Measurements from ENCODE around the gene NMUR1.
"Not testable (repeated sequence)": the region's sequence is repeated elsewhere in the genome, so short reads cannot be mapped to it uniquely, and the experiment has no call there.

Gene NMUR1

DNA sequence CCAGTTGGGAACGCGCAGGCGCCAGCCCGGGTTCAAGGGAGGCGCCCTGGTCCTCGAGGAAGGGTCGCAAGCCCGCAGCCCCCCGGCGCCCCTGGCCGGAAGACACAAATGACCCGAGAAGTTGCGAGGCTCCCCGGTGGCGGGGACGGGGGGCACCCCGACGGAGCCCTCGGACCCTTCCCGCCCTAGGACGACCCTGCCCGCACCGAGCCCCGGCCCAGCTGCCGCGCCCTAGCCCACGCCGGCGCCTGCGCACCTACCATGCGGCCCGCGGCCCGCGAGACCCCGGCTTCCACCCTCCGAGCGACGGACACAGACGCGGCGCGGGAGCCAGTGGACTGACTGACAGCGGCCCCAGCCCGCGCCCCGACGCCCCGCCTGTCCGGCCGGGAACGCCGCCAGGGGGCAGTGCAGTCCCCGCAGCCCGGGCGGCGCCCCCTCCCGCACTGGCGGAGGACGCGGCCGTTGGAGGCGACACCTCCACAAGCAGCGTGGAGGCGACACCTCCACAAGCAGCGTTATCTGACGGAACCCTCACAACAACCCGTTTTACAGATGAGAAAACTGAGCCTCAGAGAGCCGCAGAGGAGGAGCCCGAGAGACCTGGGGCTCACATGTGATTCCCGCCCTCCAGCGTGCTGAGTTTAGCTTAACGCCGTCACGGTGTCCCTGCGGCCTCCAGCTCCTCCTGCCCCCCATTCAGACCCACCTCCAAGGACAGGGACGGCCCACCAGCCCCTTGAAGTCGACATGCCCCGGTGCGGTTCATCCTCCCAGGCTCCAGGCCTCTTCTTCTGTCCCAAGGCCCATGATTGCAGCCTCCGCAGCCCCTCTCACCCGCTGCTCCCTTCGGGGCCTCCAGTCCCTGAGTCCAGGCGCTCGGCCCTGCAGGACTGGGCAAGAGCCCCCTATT, at the start of gene NMUR1:
NMUR1 (minus strand) TSS at position 347 of the 913 bp plus-strand sequence; CDS start at position 263, 84 bp downstream.
- peak; percentile 27 to 62 (median 42) for DNase-seq

- no peak for DNase-seq
Measured at GRCh38 chr2:231579560-231579959, 49.3 kb upstream of the NMUR1 start.

GRCh38 chr2:231578655-231579054, 48.4 kb upstream of the NMUR1 start:
- DNase-seq, result not testable (repeated sequence)

DNA sequence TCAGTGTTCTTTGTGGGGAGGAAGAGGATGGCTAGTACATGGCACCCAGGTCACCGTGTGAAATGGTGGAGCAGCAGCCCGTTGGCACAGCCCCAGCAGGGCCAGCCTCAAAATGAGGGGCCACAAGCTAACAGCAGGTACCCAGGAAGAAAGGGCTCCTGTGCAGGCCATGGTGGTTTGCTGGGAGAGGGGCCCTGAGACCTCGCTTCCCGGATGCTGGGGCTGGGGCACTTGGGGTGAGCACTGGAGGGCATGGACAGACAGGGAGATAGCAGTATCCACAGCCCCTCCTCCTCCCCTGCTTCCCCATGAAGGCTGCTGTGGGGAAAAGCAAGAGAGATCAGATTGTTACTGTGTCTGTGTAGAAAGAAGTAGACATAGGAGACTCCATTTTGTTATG, 46.2 kb upstream of the NMUR1 start:
- no peak for DNase-seq

DNA sequence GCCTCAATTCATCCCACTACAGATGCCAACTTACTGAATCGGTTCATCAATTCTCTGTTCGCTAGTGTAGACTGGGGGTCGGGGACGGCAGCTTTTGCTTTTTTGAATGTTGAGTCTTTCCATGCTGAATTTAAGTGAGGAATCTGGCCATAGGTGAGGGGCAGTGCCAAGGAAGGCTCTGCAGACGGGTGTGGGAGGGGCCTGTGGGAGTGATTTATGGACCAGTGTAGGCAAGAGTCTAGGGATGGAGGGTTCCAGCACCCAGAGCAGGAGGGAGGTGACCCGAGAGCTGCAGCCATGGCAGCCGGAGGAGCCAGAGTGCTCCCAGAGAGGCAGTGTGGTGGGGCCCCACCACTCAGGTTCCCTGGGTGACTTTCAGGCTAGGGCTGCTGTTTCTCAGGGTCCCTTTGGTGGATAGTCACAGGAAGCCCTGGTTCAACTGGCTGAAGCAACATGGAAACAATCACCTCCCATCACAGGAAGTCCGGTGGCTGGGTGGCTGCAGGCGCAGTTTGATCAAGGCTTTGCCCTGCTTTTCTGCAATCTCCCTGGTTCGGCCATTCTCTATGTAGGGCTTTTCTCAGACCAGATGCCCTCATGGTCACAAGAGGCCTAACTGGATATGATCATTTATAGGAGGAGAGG, 45.5 kb upstream of the NMUR1 start:
- DNase-seq, result no peak

- no peak for DNase-seq
Measured at GRCh38 chr2:231573698-231574421, 43.6 kb upstream of the NMUR1 start.

DNA sequence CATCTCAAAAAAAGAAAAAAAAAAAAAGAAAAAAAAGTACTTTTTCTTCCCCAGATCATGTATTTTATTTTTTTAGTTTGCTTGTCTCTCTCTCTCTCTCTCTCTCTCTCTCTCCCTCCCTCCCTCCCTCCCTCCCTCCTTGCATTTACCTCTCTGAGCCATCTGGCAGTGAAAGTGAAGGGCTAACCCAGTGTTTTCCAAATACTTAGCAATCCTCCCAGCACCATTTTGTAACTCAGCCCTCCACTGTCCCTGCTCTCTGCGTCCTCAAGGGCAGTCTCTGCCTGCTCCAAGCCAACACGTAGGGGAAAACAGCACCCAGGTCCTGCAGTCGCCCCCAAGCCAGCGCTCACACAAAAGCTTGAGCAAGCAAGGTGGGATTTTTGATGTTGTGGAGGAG, 42.9 kb upstream of the NMUR1 start:
- no peak for DNase-seq

- DNase-seq, result no peak
Measured at GRCh38 chr2:231571661-231572191, 41.5 kb upstream of the NMUR1 start.

DNA sequence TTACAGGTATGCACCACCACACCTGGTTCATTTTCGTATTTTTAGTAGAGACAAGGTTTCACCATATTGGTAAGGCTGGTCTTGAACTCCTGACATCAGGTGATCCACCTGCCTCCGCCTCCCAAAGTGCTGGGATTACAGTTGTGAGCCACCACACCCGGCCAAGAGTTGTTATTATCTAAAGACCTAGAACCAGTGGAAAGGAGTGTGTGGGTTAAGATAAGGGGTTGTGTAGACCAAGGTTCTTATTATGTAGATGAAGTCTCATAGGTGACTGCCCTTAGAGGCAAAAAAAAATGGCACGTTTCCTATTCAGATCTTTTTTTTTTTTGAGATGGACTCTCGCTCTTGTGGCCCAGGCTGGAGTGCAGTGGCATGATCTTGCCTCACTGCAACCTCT, 40.7 kb upstream of the NMUR1 start:
- not testable (repeated sequence) for DNase-seq

DNA sequence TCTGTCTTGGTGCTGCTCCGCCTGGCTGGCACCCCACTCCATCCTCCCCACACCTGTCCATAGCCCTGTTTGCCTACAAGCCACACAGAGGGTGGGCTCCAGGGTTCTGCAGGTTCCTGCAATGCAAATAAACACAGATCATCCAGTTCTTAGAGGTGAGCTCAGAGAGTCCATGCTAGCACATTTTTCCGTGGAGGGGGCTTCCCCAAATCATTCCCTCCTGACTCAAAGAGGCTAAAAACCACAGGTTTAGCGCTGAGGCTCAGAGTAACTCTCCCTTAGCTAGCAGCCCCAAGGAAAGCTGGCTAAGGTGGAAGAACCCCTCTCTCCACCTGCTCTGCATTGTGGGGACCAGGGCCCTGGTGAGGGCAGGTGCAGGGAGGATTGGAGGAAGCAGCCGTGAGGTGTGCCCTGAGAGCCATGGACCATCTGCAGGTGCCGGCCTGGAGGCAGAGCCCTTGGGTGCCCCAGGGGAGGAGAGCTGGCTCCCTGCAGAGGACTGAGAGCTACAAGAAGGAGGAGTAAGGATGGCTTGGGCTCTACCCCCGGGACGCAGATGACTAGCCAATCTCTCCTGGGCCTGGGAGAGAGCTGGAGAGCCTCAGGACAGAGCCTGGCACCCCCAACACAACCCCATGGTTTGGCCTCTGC, 38.7 kb upstream of the NMUR1 start:
- DNase-seq, result no peak

- DNase-seq, result no peak
Measured at GRCh38 chr2:231568098-231568784, 38.0 kb upstream of the NMUR1 start.

- no peak for DNase-seq
Measured at GRCh38 chr2:231567159-231567558, 36.9 kb upstream of the NMUR1 start.

DNA sequence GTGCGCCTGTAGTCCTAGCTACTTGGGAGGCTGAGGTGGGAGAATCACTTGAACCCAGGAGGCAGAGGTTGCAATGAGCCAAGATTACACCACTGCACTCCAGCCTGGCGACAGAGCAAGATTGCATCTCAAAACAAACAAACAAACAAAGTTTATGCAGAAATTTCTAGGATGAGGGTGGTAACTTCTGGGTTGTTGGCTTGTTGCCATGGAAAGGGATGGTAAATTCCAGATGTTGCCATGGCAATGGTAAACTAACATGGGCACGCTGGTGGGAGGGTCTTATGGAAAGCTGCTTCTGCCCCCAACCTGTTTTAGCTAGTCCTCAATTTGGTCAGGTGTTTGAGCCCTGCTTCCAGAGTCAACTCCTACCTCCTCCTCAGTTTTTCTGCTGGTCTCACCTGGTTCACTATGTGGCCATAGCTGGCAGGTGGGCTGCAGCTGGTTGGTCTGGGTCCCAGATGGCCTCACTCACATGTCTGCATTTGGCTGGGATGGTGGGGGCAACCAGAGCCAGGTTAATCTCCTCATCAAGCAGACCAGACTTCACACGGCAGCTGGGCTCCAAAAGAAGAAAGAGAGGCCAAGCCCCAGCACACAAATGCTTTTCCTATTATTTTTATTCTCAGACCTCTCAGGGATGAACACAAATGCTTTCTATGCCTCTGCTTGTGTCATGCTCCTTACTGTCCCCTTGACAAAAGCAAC, 35.8 kb upstream of the NMUR1 start:
- DNase-seq, result no peak

DNA sequence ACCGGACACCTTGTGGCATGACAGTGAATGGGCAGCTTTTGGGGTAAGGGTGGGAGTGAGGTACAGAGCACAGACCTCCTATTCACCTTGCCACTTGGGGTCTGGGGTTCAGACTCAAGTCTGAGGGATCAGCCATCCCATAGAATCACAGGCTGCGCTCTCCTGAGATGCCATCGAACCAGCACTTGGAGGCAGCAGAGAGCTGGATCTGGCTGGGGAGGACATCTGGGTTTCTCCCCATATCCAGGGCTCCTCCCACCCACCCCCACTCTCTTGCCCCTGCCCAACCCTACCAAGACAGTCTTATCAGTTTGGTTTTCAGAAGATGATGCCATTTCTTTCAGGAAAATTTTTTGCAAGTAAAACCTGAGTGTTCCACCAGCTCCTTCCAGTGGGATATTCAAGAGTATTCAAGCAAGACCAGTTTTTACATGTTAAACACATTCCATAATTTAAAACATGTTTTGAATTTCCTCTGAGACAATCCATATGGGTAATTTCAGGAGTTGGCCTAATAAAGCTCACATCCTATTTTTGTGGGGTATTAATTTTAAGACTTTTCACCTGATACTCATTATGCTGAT, 33.2 kb upstream of the NMUR1 start:
- no peak for DNase-seq

DNA sequence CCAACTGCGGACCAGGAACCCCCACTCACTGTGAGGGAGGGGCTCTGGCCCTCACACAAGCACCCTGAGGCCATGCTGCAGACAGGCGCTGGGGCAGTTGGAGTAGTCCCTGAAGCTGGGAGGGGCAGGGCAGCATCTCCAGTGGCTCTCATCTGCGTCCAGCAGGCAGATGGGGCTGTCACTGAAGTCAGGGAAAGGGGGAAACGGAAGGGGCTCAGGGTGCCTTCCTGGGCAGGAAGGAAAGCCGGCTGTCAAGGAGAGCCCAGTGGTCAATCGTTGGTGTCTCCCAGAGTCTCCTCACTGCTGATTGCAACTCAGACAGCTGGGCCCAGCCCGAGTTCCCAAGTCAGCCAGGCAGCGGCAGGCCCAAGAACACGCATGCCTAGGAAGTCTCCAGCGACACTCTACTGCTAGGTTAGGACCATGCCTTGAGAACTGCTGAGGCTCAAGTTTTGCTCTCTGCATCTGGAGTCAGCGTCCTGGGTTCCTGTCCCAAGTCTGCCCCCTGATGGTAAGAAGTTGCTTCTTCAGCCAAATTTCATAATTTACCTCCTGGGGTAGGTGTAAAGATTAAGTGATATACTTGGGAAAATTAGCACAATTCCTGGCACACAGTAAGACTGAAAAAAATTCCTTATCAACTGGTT, 27.4 kb upstream of the NMUR1 start:
- peak in 2 of 4 experiments; percentile 9 to 20 for DNase-seq

DNA sequence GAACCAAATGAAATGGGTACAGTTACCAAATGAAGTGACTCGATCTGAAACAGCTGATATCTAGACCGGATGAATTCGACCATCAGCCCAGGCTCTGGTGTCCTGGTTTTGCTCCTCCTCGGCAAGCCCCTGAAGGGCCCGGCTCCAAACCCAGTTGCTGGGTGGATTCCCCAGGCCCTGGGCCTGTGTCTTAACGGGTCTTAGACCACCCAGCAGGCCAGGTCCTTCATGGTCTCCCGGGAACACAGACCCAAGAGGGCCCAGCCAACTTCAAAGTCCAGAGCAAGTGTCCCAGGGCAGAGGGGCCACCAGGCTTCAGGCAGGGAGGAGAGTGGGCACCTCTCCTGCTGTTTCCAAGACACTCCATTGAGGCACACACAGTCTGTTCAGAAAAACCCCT, 26.7 kb upstream of the NMUR1 start:
- no peak for DNase-seq

- DNase-seq, result not testable (repeated sequence)
Measured at GRCh38 chr2:231556496-231556895, 26.3 kb upstream of the NMUR1 start.

GRCh38 chr2:231554748-231555545, 24.7 kb upstream of the NMUR1 start:
- DNase-seq, result no peak

DNA sequence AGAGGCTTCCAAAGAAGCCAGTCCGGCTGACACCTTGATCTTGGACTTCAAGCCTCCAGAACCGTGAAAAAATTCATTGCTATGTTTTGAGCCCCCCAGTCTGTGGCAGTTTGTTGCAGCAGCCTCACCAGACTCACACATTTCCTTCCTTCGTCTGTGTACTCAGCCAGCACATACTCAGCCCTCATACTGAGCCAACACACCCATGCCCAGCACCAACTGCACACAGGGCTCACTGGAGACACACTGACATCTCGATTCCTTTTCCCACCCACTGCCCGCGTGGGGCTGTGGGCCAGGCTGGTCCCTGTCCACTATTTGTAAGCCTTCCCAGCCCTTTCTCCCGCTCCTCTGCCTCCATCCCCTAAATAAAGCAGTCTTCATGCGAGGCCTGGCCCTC, 24.1 kb upstream of the NMUR1 start:
- DNase-seq, result no peak

GRCh38 chr2:231552752-231553151, 22.5 kb upstream of the NMUR1 start:
- DNase-seq, result no peak

Data from activated naive CD4-positive, alpha-beta T cell (primary cell).